Large intestine (tissue), 3 donors: ENCODE data around the gene TSFM. TPM values are rescaled to one million over a fixed set of nuclear protein-coding genes. Genes with fewer than 3 reads are reported as not detected.
A peak's percentile ranks its signal among the peaks of the same experiment; 100 is the strongest.

Experiments used
- DNase-seq, 2 donors: peaks; one replicate each; pipeline versions ENCODE4 v3.0.0 to v3.0.0-alpha.2; 2013
- H3K27ac ChIP-seq: one replicate; pipeline ENCODE4 v1.5.1; 2013; ENCODE audit warnings: low read length
- H3K27me3 ChIP-seq: 2 replicates; pipeline ENCODE4 v1.6.1; 2013; ENCODE audit warnings: low read length; ENCODE audit not compliant: control insufficient read depth, insufficient read depth
- H3K36me3 ChIP-seq: 2 replicates; pipeline ENCODE4 v1.6.1; 2013; ENCODE audit warnings: low read length; ENCODE audit not compliant: control insufficient read depth, insufficient read depth
- H3K4me1 ChIP-seq: one replicate; pipeline ENCODE4 v1.6.1; 2013; ENCODE audit warnings: low read length; ENCODE audit not compliant: control insufficient read depth, insufficient read depth
- H3K4me3 ChIP-seq: one replicate; pipeline ENCODE4 v1.5.1; 2013; ENCODE audit warnings: low read length
- H3K9me3 ChIP-seq: one replicate; pipeline ENCODE4 v1.6.1; 2013; ENCODE audit warnings: mild to moderate bottlenecking, low read depth, low read length, moderate library complexity; ENCODE audit not compliant: control insufficient read depth
- WGBS: methylation state at CpG from one replicate; pipeline ENCODE4 v1.1.5; 2013; ENCODE audit warnings: low lambda C conversion rate; ENCODE audit not compliant: insufficient coverage; 5-methylcytosine and 5-hydroxymethylcytosine counted together
- polyA plus RNA-seq: library from polyadenylated mRNA; unstranded; fragments of 120-200 nt; gene quantifications from one replicate; pipeline ENCODE4 v1.2.1, GENCODE V29; 2013

The TSFM gene
- polyA plus RNA-seq, 1 donor: 36.0 TPM

- H3K9me3 ChIP-seq: peaks cover 3% of the 10 kb centered on the region
- no CpG with 5 or more reads among the region's 34 CpGs for WGBS
- H3K36me3 ChIP-seq: peaks cover 28% of the 10 kb centered on the region
- peak overlapping the region; percentile 91 for H3K27ac ChIP-seq
- no peaks in the 10 kb centered on the region for H3K27me3 ChIP-seq
- peaks cover 35% of the 10 kb centered on the region for H3K4me1 ChIP-seq
- peak overlapping the region; percentile 66 for H3K4me3 ChIP-seq
- no peak for DNase-seq
Observed at GRCh38 chr12:57755194-57755453, 27.5 kb upstream of the TSFM start.

GRCh38 chr12:57755454-57756372 is 26.9 kb upstream of the TSFM start:
- H3K36me3 ChIP-seq: peaks cover 22% of the 10 kb centered on the region
- 0% methylated on average over 1 of the region's 76 CpGs for WGBS
- peak; percentile 74 to 89 for DNase-seq
- H3K27me3 ChIP-seq: no peaks in the 10 kb centered on the region
- H3K9me3 ChIP-seq: peaks cover 3% of the 10 kb centered on the region
- peaks cover 30% of the 10 kb centered on the region for H3K4me1 ChIP-seq
- peak overlapping the region; percentile 66 for H3K4me3 ChIP-seq
- peak overlapping the region; percentile 91 for H3K27ac ChIP-seq

GRCh38 chr12:57756406-57757341 is 25.9 kb upstream of the TSFM start:
- peak overlapping the region; percentile 66 for H3K4me3 ChIP-seq
- peaks cover 3% of the 10 kb centered on the region for H3K9me3 ChIP-seq
- H3K27me3 ChIP-seq: no peaks in the 10 kb centered on the region
- peaks cover 18% of the 10 kb centered on the region for H3K36me3 ChIP-seq
- H3K27ac ChIP-seq: peak overlapping the region; percentile 91
- WGBS: no CpG with 5 or more reads among the region's 22 CpGs
- peak in 1 of 2 donors; percentile 56 for DNase-seq
- peaks cover 23% of the 10 kb centered on the region for H3K4me1 ChIP-seq

GRCh38 chr12:57757771-57758170 is 24.8 kb upstream of the TSFM start:
- no CpG with 5 or more reads among the region's 4 CpGs for WGBS
- H3K27ac ChIP-seq: no peak overlapping the region
- H3K36me3 ChIP-seq: peaks cover 18% of the 10 kb centered on the region
- H3K4me1 ChIP-seq: peaks cover 20% of the 10 kb centered on the region
- H3K9me3 ChIP-seq: peaks cover 3% of the 10 kb centered on the region
- no peak for DNase-seq
- H3K4me3 ChIP-seq: no peak overlapping the region
- H3K27me3 ChIP-seq: no peaks in the 10 kb centered on the region

- Histone ChIP-seq H3K9me3 (peaks cover 3% of the 10 kb centered on the region), H3K36me3 (peaks cover 18% of the 10 kb centered on the region), H3K4me1 (peaks cover 11% of the 10 kb centered on the region), H3K27me3 (peaks cover 5% of the 10 kb centered on the region), H3K4me3 (no peak overlapping the region), H3K27ac (no peak overlapping the region)
- 100% methylated on average over 1 of the region's 25 CpGs for WGBS
- DNase-seq: no peak
Observed at GRCh38 chr12:57758552-57759359, 23.8 kb upstream of the TSFM start.

- no peak overlapping the region for H3K27ac ChIP-seq
- H3K4me3 ChIP-seq: no peak overlapping the region
- no CpG with 5 or more reads among the region's 3 CpGs for WGBS
- peak in 1 of 2 donors; percentile 44 for DNase-seq
- peaks cover 3% of the 10 kb centered on the region for H3K9me3 ChIP-seq
- peaks cover 12% of the 10 kb centered on the region for H3K27me3 ChIP-seq
- peaks cover 18% of the 10 kb centered on the region for H3K36me3 ChIP-seq
- peaks cover 4% of the 10 kb centered on the region for H3K4me1 ChIP-seq
Observed at GRCh38 chr12:57759360-57759980, 23.1 kb upstream of the TSFM start.

- H3K4me1 ChIP-seq: peaks cover 7% of the 10 kb centered on the region
- peaks cover 9% of the 10 kb centered on the region for H3K9me3 ChIP-seq
- peaks cover 18% of the 10 kb centered on the region for H3K36me3 ChIP-seq
- H3K4me3 ChIP-seq: no peak overlapping the region
- WGBS: 80% methylated on average over 1 of the region's 3 CpGs
- DNase-seq: no peak
- H3K27ac ChIP-seq: no peak overlapping the region
- H3K27me3 ChIP-seq: peaks cover 22% of the 10 kb centered on the region
Observed at GRCh38 chr12:57760347-57760982, 22.1 kb upstream of the TSFM start.

GRCh38 chr12:57761391-57761998 is 21.1 kb upstream of the TSFM start:
- WGBS: no CpG with 5 or more reads among the region's 4 CpGs
- H3K9me3 ChIP-seq: peaks cover 13% of the 10 kb centered on the region

GRCh38 chr12:57762463-57762862 is 20.1 kb upstream of the TSFM start:
- H3K36me3 ChIP-seq: peaks cover 18% of the 10 kb centered on the region
- H3K4me1 ChIP-seq: peaks cover 20% of the 10 kb centered on the region
- H3K4me3 ChIP-seq: no peak overlapping the region
- DNase-seq: no peak
- peaks cover 42% of the 10 kb centered on the region for H3K27me3 ChIP-seq
- no peak overlapping the region for H3K27ac ChIP-seq
- H3K9me3 ChIP-seq: peaks cover 13% of the 10 kb centered on the region
- WGBS: no CpG with 5 or more reads among the region's 2 CpGs

More at GRCh38 chr12:57761391-57761998, 21.1 kb upstream of the TSFM start:
- peaks cover 14% of the 10 kb centered on the region for H3K4me1 ChIP-seq
- DNase-seq: no peak
- no peak overlapping the region for H3K27ac ChIP-seq
- no peak overlapping the region for H3K4me3 ChIP-seq
- peaks cover 32% of the 10 kb centered on the region for H3K27me3 ChIP-seq
- peaks cover 18% of the 10 kb centered on the region for H3K36me3 ChIP-seq
